Measurements from ENCODE around the gene NOXA1.
"Not testable (repeated sequence)": the region's sequence is repeated elsewhere in the genome, so short reads cannot be mapped to it uniquely, and the experiment has no call there.

NOXA1 gene, protein sequence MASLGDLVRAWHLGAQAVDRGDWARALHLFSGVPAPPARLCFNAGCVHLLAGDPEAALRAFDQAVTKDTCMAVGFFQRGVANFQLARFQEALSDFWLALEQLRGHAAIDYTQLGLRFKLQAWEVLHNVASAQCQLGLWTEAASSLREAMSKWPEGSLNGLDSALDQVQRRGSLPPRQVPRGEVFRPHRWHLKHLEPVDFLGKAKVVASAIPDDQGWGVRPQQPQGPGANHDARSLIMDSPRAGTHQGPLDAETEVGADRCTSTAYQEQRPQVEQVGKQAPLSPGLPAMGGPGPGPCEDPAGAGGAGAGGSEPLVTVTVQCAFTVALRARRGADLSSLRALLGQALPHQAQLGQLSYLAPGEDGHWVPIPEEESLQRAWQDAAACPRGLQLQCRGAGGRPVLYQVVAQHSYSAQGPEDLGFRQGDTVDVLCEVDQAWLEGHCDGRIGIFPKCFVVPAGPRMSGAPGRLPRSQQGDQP

GRCh38 chr9:137422604-137423513 is at the start of gene NOXA1, which contains the start of gene EXD3:
Gene NOXA1 (plus strand): TSS chr9:137423393. CDS start chr9:137423530, 137 bp downstream.
Gene EXD3 (minus strand): TSS chr9:137423162. CDS start chr9:137395357, 27,805 bp downstream.
- DNase-seq (ENCODE audit: low read depth), result peak; percentile 95

GRCh38 chr9:137373611-137373980 is 49.6 kb upstream of the NOXA1 start:
- DNase-seq (ENCODE audit: low read depth), result no peak

DNA sequence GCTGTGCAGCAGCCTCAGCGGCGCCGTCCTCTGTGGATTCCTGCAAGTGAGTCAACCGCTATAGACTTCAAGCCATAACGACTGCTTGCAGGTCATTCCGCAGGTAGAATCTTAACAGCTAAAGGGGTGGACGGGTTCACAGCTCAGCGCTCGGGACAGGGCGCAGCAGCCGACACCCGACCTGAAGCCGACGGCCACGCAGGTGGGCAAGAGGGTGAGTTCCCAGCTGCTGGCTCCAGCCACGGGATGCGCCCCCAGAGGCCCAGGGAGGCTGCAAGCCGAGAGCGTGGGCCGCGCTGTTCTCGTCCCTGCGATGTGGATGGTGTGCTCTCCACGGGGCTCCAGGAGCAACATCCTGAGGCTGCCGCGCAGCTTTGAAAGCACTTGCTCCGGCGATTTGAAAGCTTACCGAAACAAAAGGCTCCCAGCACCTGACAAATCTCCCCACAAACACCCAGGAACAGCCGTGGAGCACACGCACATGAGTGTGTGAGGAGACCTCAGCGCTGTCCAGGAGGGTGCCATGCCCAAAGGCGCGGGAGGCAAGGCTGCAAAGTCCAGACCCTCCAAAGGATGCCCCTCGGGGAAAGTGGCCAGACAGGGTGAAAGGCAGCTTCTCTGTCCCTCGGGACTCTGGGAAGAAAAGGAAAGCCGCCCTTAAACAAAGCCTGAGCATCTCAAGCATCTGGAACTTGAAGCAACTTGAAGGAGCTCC is 48.9 kb upstream of the NOXA1 start:
- no peak for DNase-seq (ENCODE audit: low read depth)

DNA sequence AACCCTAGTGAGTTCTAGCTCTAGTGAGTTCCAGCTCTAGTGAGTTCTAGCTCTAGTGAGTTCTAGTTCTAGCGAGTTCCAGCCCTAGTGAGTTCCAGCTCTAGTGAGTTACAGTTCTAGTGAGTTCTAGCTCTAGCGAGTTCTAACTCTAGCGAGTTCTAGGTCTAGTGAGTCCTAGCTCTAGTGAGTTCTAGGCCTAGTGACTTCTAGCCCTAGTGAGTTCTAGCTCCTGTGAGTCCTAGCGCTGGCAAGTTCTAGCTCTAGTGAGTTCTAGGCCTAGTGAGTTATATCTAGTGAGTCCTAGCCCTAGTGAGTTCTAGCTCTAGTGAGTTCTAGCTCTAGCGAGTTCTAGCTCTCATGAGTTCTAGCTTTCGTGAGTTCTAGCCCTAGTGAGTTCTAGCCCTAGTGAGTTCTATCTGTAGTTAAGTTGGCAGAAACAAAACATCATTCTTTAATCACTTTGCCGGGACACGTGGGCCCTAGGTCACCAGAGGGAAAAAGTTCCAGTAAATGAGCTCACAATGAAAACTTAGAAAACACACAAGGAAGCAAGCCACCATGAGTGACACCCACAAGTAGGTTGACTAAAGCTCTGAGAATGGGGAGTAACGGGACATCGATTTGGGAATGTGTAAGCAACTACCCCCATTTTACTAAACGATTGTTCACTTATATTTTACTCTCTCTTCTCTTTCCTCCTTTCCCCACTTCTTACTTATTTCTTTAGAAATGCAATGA is 47.7 kb upstream of the NOXA1 start:
- DNase-seq (ENCODE audit: low read depth), result no peak

DNA sequence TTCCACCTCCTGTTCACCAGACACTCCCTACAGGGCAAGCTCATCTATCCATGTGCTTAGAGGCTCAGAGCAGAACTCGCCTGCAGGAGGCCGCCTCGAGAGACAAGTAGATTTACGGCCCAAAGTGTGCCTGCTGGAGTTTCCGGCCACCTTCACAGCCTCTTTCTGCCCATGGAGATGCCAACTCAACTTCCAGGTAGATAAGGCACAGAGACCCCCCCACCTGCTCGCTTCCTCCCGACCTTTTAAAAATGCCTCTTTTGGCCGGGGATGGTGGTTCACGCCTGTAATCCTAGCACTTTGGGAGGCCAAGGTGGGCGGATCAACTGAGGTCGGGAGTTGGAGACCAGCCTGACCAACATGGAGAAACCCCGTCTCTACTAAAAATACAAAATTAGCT is 46.8 kb upstream of the NOXA1 start:
- no peak for DNase-seq (ENCODE audit: low read depth)

DNA sequence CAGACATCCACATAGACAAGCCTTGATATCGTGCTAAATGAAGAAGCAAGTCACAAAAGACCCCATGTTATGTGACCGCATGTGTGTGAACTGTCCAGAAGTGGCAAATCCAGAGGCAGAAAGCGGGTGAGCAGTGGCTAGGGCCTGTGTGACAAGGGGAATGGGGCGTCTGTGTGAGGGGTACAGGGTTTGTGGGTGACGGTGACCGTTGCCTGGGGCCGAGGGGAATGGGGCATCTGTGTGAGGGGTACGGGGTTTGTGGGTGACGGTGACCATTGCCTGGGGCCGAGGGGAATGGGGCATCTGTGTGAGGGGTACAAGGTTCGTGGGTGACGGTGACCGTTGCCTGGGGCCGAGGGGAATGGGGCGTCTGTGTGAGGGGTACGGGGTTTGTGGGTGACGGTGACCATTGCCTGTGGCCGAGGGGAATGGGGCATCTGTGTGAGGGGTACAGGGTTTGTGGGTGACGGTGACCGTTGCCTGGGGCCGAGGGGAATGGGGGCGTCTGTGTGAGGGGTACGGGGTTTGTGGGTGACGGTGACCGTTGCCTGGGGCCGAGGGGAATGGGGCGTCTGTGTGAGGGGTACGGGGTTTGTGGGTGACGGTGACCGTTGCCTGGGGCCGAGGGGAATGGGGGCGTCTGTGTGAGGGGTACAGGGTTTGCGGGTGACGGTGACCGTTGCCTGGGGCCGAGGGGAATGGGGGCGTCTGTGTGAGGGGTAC is 44.3 kb upstream of the NOXA1 start:
- not testable (repeated sequence) for DNase-seq (ENCODE audit: low read depth)

GRCh38 chr9:137379761-137380161 is 43.4 kb upstream of the NOXA1 start:
- no peak for DNase-seq (ENCODE audit: low read depth)

DNA sequence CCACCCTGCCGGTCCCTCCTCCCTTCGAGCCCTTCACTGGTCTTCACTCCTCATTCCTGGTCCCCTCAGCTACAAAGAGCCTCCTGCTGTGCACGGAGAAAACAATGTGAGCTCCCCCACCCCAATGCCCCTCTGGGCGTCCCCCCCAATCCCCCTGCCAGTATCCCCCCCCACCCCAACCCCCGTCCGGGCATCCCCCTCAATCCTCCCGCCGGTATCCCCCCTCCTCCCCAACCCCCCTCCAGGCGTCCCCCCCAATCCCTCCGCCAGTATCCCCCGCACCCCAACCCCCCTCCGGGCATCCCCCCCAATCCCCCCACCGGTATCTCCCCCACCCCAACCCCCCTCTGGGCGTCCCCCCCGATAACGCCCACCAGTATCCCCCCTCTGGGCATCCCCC is 43.0 kb upstream of the NOXA1 start:
- no peak for DNase-seq (ENCODE audit: low read depth)

GRCh38 chr9:137380606-137381005 is 42.6 kb upstream of the NOXA1 start:
- no peak for DNase-seq (ENCODE audit: low read depth)

DNA sequence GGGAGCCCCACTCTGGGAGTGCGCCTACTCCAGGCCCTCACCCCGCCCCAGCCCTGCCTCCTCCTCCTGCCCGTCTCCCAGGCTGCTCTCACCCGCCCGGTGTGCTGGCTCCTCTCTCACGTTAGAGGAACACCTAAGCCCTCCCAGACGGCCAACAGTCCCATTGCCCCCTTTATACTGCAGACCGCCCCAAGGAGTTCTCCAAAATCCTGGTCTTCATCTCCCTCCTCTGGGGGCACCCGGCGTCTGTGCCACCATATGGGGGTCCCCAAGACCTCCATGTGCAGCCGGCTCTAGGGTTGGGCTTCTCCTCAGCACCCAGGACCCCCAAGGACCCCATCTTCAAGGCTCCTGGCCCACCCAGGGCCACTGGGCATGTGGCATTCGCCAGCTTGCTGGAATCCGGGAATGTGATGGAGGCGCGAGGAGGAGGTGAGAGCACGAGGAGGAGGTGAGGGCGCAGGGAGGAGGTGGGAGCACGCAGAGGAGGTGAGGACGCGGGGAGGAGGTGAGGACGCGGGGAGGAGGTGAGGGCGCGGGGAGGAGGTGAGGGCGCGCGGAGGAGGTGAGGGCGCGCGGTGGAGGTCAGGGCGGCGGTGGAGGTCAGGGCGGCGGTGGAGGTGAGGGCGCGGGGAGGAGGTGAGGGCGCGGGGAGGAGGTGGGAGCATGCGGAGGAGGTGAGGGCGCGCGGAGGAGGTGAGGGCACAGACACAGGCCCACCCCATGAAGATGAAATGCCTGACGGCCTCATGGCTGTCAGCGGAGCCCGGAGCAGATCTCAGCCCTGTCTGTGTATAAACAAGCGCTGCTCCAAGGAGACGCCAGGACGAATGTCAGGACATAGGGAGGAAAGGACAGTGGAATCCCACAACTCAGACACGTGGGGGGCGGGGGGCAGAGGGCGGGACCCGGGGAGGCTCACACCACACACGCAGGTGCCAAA is 41.4 kb upstream of the NOXA1 start:
- no peak for DNase-seq (ENCODE audit: low read depth)

- DNase-seq (ENCODE audit: low read depth), result no peak
Observed at GRCh38 chr9:137382444-137383080, 40.6 kb upstream of the NOXA1 start.

- no peak for DNase-seq (ENCODE audit: low read depth)
Observed at GRCh38 chr9:137383081-137383783, 40.0 kb upstream of the NOXA1 start.

DNA sequence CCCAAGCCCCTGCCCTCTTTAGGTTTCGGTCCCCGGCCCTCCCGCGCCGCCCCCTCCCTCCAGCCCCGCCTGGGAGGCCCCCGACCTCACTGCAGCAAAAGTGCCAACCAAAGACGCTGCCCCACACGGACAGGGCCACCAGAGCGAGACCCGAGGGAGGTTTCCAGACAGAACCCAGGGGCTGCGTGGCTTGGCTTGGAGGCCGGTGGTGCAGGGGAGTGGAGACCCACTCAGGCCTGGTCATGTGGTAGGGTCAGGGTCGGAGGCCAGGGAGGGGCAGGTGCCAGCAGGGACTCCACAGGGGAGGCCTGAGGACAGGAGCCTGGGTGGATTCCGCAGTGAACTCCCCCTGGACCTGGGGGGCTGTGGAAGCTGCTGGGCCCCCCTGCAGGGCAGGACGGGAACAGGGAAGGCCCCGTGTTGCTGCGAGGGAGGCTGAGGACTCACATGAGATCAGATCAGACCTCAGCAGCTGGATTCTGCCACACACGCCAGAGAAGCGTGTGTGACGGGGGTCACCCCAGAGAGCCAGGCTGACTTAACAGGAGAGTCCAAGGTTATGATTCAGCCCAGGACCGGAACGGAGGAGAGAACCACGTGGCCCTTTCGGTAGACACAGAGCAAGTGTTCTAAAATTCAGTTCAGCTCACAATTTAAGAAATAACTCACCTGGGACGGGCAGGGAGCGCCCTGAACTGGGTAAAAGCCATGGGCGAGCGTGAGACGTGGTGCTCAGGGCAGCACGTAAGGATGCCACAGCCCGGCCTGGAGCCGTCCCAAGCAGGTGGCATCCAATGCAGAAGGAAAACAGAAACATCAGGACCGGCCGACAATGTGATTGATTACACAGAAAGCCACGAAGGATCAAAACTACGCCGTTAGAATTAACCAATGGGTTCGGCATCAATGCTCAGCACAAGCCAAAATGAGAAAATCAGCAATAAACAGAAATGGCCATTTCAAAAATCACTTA is 39.1 kb upstream of the NOXA1 start:
- DNase-seq (ENCODE audit: low read depth), result no peak

GRCh38 chr9:137385061-137385655 is 38.0 kb upstream of the NOXA1 start:
- DNase-seq (ENCODE audit: low read depth), result no peak

DNA sequence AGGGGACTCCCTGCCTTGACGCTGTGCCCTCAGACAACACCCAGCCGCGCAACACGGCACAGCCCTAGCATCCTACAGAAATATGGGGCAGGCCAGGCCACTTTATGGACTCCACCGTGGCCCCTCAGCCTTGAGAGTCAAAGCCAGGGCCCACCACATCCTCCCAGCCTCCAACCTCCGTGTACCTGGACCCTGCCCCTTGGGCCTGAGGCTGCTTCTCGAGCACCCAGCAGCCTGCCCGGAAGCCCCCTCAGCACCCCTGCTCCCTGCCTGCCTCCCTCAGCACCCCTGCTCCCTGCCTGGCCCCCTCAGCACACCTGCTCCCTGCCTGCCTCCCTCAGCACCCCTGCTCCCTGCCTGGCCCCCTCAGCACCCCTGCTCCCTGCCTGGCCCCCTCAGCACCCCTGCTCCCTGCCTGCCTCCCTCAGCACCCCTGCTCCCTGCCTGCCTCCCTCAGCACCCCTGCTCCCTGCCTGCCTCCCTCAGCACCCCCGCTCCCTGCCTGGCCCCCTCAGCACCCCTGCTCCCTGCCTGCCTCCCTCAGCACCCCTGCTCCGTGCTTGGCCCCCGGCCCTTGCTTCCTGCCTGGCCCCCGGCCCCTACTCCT is 36.6 kb upstream of the NOXA1 start:
- DNase-seq (ENCODE audit: low read depth), result not testable (repeated sequence)

GRCh38 chr9:137387114-137387890 is 35.9 kb upstream of the NOXA1 start:
- peak; percentile 28 for DNase-seq (ENCODE audit: low read depth)

Data from activated T-cell treated with anti-CD3 and anti-CD28 coated beads for 1 hour (primary cell).